OCI-LY3 (cell line): ENCODE results near the gene STX18.

ENCODE experiments used
- H2AFZ ChIP-seq: fragments of 200-600, 300-600 bp; shearing (Covaris generic); 2 replicates; pipeline ENCODE4 v1.6.0; 2014; ENCODE audit warnings: antibody characterized with exemption, low read depth, low read length
- H3K27ac ChIP-seq: fragments of 200-600, 300-600 bp; sonication (generic); 2 replicates; pipeline ENCODE4 v1.5.1; 2014; ENCODE audit warnings: mild to moderate bottlenecking, low read length, moderate library complexity, mixed read lengths
- H3K27me3 ChIP-seq: fragments of 200-600, 300-600 bp; sonication (generic); 2 replicates; pipeline ENCODE4 v1.6.1; 2014; ENCODE audit warnings: low read depth, low read length, mixed read lengths
- H3K36me3 ChIP-seq: fragments of 200-600, 300-600 bp; sonication (generic); replicated peaks from 2 replicates; pipeline ENCODE3; 2014; ENCODE audit warnings: low read depth, low read length, mixed read lengths
- H3K4me1 ChIP-seq: fragments of 300-600, 200-600 bp; sonication (generic); 2 replicates; pipeline ENCODE4 v1.6.1; 2014; ENCODE audit warnings: low read length, mixed read lengths
- H3K4me2 ChIP-seq: fragments of 200-600, 300-600 bp; sonication (generic); 2 replicates; pipeline ENCODE4 v1.6.1; 2014; ENCODE audit warnings: low read length, mixed read lengths
- H3K4me3 ChIP-seq: fragments of 300-600, 200-600 bp; sonication (generic); 2 replicates; pipeline ENCODE4 v1.5.1; 2014; ENCODE audit warnings: antibody characterized with exemption, mild to moderate bottlenecking, low read length, moderate library complexity
- H3K79me2 ChIP-seq: fragments of 300-600, 200-600 bp; shearing (Covaris generic); 2 replicates; pipeline ENCODE4 v1.6.1; 2014; ENCODE audit warnings: mild to moderate bottlenecking, low read length, mixed read lengths
- H3K9ac ChIP-seq: fragments of 300-600, 200-600 bp; shearing (Covaris generic); 2 replicates; pipeline ENCODE4 v1.6.0; 2014; ENCODE audit warnings: mild to moderate bottlenecking, low read length, moderate library complexity
- H3K9me3 ChIP-seq: fragments of 200-600, 300-600 bp; shearing (Covaris generic); 2 replicates; pipeline ENCODE4 v1.6.1; 2014; ENCODE audit warnings: low read length, mixed read lengths; ENCODE audit not compliant: insufficient read depth
- H4K20me1 ChIP-seq: fragments of 200-600, 300-600 bp; sonication (generic); 2 replicates; pipeline ENCODE4 v1.6.1; 2016; ENCODE audit warnings: low read length, mixed read lengths; ENCODE audit not compliant: insufficient read depth
- EZH2phosphoT487 ChIP-seq: fragments of 200-600 bp; shearing (Covaris generic); IDR thresholded peaks from 2 replicates; pipeline ENCODE4 v1.6.1; 2018; ENCODE audit warnings: antibody characterized with exemption, mixed run types, low read depth
- TF ChIP-seq, protein P1 (sequence below): fragments of 200-600, 300-600 bp; sonication (generic); IDR thresholded peaks from 2 replicates; pipeline ENCODE4 v1.5.1; 2014; ENCODE audit warnings: antibody characterized with exemption, low read length, low read depth

STX18 gene

GRCh38 chr4:4462970-4463369, 78.9 kb downstream of the STX18 start:
- Histone ChIP-seq H2AFZ (no peak overlapping the region), H3K27ac (no peak overlapping the region), H3K4me3 (no peak overlapping the region), H3K4me1 (no peaks in the 10 kb centered on the region), H3K4me2 (no peak overlapping the region), H3K9me3 (no peaks in the 10 kb centered on the region), H3K36me3 (peaks cover 22% of the 10 kb centered on the region), H3K79me2 (no peaks in the 10 kb centered on the region), H3K9ac (no peak overlapping the region), H3K27me3 (no peaks in the 10 kb centered on the region), H4K20me1 (no peaks in the 10 kb centered on the region; the same call in 1 of the 2 replicates)
- TF ChIP-seq EZH2phosphoT487 = no peak
- TF ChIP-seq, protein P1, sequence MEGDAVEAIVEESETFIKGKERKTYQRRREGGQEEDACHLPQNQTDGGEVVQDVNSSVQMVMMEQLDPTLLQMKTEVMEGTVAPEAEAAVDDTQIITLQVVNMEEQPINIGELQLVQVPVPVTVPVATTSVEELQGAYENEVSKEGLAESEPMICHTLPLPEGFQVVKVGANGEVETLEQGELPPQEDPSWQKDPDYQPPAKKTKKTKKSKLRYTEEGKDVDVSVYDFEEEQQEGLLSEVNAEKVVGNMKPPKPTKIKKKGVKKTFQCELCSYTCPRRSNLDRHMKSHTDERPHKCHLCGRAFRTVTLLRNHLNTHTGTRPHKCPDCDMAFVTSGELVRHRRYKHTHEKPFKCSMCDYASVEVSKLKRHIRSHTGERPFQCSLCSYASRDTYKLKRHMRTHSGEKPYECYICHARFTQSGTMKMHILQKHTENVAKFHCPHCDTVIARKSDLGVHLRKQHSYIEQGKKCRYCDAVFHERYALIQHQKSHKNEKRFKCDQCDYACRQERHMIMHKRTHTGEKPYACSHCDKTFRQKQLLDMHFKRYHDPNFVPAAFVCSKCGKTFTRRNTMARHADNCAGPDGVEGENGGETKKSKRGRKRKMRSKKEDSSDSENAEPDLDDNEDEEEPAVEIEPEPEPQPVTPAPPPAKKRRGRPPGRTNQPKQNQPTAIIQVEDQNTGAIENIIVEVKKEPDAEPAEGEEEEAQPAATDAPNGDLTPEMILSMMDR = no peak

DNA sequence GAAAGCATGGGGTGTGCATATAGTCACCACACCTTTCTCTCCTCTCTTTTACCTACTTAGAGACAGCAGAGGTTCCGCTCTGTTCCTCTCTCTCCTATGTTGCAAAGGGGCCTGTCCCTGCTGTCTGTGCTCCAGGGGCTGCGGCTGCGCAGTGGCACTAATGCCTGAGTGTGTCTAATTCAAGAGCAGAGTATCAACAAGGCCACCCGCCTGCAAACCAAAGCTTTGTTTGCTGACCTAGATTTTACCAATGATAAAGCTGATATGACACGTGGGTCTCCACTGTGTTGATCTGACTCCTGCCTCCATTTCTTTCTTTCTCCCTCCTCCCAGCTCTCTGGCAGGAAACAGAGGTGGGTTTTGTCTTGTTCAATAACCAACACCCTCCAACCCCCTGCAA, 80.0 kb downstream of the STX18 start:
- no peak overlapping the region for H3K27ac ChIP-seq
- H3K9me3 ChIP-seq = no peaks in the 10 kb centered on the region
- no peak overlapping the region for H2AFZ ChIP-seq
- no peaks in the 10 kb centered on the region; the same call in 1 of the 2 replicates for H4K20me1 ChIP-seq
- H3K27me3 ChIP-seq = no peaks in the 10 kb centered on the region
- no peaks in the 10 kb centered on the region for H3K4me1 ChIP-seq
- no peak overlapping the region for H3K4me3 ChIP-seq
- no peak overlapping the region for H3K9ac ChIP-seq
- H3K4me2 ChIP-seq = no peak overlapping the region
- peaks cover 19% of the 10 kb centered on the region for H3K36me3 ChIP-seq
- no peaks in the 10 kb centered on the region for H3K79me2 ChIP-seq
- no peak for TF ChIP-seq EZH2phosphoT487
- TF ChIP-seq, protein P1 = no peak

- H3K36me3 ChIP-seq = peaks cover 16% of the 10 kb centered on the region
- TF ChIP-seq EZH2phosphoT487 = no peak
- TF ChIP-seq, protein P1 = no peak
- H2AFZ ChIP-seq = no peak overlapping the region
- no peak overlapping the region for H3K4me2 ChIP-seq
- H3K4me3 ChIP-seq = no peak overlapping the region
- no peak overlapping the region for H3K9ac ChIP-seq
- H3K27me3 ChIP-seq = no peaks in the 10 kb centered on the region
- H3K79me2 ChIP-seq = no peaks in the 10 kb centered on the region
- H3K4me1 ChIP-seq = peaks cover 2% of the 10 kb centered on the region
- no peak overlapping the region for H3K27ac ChIP-seq
- H4K20me1 ChIP-seq = no peaks in the 10 kb centered on the region; the same call in 1 of the 2 replicates
- no peaks in the 10 kb centered on the region for H3K9me3 ChIP-seq
Measured at GRCh38 chr4:4461178-4461577, 80.7 kb downstream of the STX18 start.

DNA sequence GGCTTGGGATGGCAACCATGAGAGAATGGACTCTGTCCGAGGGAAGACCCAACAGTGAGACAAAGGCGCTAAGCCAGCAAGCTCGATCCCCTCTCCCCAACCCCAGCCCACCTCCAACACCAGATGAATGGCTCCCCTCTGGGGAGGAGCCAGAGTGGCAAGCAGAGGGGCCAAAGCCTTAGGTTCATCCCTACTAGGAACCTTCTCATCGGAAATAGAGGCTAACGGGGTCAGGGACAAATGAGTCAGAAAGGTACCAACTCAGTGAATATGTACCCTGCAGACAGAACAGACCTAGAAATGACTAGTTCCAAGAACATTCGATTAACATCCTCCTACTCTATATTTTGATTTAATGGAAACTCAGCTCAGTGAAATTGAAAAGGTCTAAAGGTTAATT, 81.1 kb downstream of the STX18 start:
- H2AFZ ChIP-seq = no peak overlapping the region
- H3K27me3 ChIP-seq = no peaks in the 10 kb centered on the region
- H3K4me3 ChIP-seq = no peak overlapping the region
- H3K79me2 ChIP-seq = no peaks in the 10 kb centered on the region
- H3K36me3 ChIP-seq = peaks cover 16% of the 10 kb centered on the region
- H3K27ac ChIP-seq = no peak overlapping the region
- H3K9me3 ChIP-seq = no peaks in the 10 kb centered on the region
- no peaks in the 10 kb centered on the region; the same call in 1 of the 2 replicates for H4K20me1 ChIP-seq
- H3K4me1 ChIP-seq = peaks cover 6% of the 10 kb centered on the region
- no peak overlapping the region for H3K4me2 ChIP-seq
- TF ChIP-seq, protein P1 = no peak
- no peak for TF ChIP-seq EZH2phosphoT487
- H3K9ac ChIP-seq = no peak overlapping the region
